Measurements from ENCODE around the gene ORC2. TPM values are rescaled to one million over a fixed set of nuclear protein-coding genes. Genes with fewer than 3 reads are reported as not detected.

The ORC2 gene
- total and polyA plus RNA-seq, 8 donors = 5.3 to 62.0 (median 15.1) TPM

DNA sequence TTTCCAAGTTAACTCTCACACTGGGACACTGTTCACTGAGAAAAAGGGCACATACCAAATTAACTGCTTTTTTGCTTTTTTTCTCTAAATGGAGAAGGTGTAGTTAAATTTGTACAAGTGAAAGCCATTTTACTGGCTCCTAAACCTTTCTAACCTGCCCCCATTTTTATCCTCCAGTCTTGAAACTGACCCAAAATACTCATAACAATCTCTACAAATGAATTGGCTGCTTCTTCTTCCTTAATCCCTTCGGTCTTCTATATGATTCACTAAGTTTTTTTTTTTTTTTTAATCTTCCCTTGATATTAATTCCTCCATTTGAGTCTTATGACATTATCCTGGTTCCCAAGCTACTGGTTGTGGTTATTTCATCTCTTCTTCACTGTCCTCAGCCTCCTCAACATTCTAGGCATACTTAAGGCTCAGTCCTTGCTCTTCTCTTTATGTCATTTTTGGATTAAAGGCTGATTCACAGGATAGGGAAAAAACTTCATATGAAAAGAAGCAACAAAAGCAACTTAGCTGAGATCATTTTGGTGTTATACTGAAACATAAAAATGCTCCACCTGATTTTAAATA is 19.8 kb downstream of the ORC2 start:
- Histone ChIP-seq H3K4me3 (no peak overlapping the region), H3K27me3 (no peaks in the 10 kb centered on the region), H3K27ac (no peak overlapping the region), H3K36me3 (peaks cover 26 to 100% (median 93%) of the 10 kb centered on the region in 4 donors), H3K9me3 (no peaks in the 10 kb centered on the region), H3K4me1 (peaks cover 0 to 13% (median 0%) of the 10 kb centered on the region in 4 donors)
- no peak for TF ChIP-seq POLR2AphosphoS5 (IDR thresholded peaks at IDR 0.05)
- TF ChIP-seq, protein P1, sequence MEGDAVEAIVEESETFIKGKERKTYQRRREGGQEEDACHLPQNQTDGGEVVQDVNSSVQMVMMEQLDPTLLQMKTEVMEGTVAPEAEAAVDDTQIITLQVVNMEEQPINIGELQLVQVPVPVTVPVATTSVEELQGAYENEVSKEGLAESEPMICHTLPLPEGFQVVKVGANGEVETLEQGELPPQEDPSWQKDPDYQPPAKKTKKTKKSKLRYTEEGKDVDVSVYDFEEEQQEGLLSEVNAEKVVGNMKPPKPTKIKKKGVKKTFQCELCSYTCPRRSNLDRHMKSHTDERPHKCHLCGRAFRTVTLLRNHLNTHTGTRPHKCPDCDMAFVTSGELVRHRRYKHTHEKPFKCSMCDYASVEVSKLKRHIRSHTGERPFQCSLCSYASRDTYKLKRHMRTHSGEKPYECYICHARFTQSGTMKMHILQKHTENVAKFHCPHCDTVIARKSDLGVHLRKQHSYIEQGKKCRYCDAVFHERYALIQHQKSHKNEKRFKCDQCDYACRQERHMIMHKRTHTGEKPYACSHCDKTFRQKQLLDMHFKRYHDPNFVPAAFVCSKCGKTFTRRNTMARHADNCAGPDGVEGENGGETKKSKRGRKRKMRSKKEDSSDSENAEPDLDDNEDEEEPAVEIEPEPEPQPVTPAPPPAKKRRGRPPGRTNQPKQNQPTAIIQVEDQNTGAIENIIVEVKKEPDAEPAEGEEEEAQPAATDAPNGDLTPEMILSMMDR (IDR thresholded peaks at IDR 0.05) = no peak
- no peak for TF ChIP-seq POLR2A (IDR thresholded peaks at IDR 0.05)
- no peak for TF ChIP-seq EP300 (IDR thresholded peaks at IDR 0.05)
- intact Hi-C loops (cut with DNase I; ENCODE audit: low total_unique reads) = no loop called here
- 62 to 91% (median 71%) methylated on average over 1 of the region's 1 CpG for WGBS, 5 donors
- no peak for DNase-seq

DNA sequence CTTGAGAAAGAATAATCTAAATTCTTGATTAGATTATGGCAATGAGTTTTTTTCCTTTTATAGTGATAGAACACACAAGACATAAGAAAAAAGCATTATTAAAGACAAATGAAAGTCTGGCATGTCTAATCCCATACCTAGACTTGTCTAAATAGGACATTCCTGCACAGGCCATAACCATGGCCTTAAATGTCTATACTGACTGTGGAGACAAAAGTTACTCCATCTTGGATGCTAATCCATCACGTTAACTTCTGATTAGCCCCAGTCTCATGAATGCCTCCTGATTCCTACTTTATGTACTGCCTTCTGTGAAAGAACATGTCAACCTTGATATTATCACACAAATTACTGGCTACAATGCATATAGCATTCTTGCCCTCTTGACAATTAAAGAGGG is 23.6 kb downstream of the ORC2 start:
- H3K27ac ChIP-seq = no peak overlapping the region
- WGBS, 5 donors = 85 to 97% (median 93%) methylated on average over 1 of the region's 1 CpG
- intact Hi-C loops (cut with DNase I; ENCODE audit: low total_unique reads) = no loop called here
- peaks cover 43 to 100% (median 95%) of the 10 kb centered on the region in 4 donors for H3K36me3 ChIP-seq
- TF ChIP-seq EP300 (IDR thresholded peaks at IDR 0.05) (no peak), POLR2AphosphoS5 (IDR thresholded peaks at IDR 0.05) (no peak), POLR2A (IDR thresholded peaks at IDR 0.05) (no peak)
- TF ChIP-seq, protein P1 (IDR thresholded peaks at IDR 0.05) = no peak
- H3K9me3 ChIP-seq = no peaks in the 10 kb centered on the region
- DNase-seq = no peak
- H3K27me3 ChIP-seq = no peaks in the 10 kb centered on the region
- peaks cover 0 to 5% (median 0%) of the 10 kb centered on the region in 4 donors for H3K4me1 ChIP-seq
- H3K4me3 ChIP-seq = no peak overlapping the region

DNA sequence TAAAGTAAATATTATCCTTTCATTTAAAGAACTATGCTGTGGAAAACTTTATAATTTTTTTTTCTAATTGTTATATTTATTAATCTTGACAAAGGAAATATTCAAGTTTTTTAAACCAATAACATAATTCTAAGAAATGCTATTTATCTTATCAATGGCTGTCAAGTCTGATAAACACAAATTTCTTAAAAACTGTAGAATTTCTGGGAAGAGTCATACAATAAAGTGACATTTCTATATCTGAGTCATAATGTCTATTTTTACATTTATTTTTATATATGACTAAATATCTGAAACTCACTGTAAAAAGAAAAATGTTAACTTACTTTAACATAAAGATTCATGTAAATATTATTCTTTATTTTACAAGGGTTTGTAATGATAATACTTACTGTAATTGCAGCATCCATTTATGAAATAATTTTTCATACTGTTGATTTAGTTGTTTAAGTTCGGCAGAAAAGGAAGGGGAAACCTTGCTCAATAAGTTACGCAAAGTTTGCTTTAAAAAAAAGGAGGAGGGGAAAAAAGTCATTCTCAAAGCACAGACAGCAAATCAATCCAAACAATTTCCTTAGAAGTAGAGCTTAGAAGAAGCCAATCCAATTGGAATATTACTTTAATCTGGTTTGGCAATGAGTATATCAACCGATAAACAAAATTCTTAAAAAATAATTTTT is 32.4 kb downstream of the ORC2 start:
- TF ChIP-seq, protein P1 (IDR thresholded peaks at IDR 0.05) = no peak
- no peak for TF ChIP-seq EP300 (IDR thresholded peaks at IDR 0.05)
- Histone ChIP-seq H3K4me1 (peaks cover 4 to 13% (median 5%) of the 10 kb centered on the region in 4 donors), H3K4me3 (no peak overlapping the region), H3K36me3 (peaks cover 16 to 91% (median 84%) of the 10 kb centered on the region in 4 donors), H3K27me3 (no peaks in the 10 kb centered on the region), H3K9me3 (no peaks in the 10 kb centered on the region), H3K27ac (peak overlapping the region in 1 of 5 donors; percentile 20)
- no peak for DNase-seq
- intact Hi-C loops (cut with DNase I; ENCODE audit: low total_unique reads) = no loop called here
- 47 to 61% (median 50%) methylated on average over 3 of the region's 3 CpGs for WGBS, 5 donors

DNA sequence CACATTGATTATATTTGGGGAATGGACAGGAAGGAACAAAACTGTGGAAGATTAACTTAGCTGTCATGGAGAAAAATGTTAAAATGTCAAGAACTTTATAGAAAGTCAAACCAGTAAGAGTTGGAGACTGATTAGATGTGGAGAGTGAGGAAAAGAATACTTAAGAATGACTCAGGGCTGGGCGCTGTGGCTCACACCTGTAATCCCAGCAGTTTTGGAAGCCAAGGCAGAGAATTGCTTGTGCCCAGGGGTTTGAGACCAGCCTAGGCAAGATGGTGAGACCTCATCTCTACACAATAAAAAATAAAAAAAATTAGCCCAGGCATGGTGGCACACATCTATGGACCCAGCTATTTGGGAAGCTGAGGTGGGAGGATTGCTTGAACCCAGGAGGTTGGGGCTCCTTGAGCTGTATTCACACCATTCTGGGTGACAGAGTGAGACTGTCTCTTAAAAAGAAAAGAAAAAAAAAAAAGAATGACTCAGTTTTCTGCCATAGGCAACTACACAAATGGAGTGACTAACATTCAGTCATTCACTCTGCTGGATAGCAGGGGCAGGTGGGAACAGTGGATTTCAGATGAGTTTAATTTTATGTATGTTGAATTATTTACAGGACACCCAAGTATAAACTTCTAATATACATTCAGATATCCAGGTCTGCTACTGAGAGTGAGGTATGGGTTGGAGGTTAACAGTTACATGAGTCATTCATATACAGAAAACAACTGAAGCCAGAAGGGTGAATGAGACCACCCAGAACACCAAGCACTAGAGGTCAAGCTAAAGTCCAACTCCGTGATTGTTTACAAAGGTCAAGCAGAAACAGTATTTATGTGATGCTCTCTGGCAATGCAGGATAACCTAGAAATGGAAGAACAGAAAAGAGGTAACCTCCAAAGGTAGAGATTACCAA is 33.9 kb downstream of the ORC2 start:
- TF ChIP-seq POLR2A (IDR thresholded peaks at IDR 0.05) (no peak), EP300 (IDR thresholded peaks at IDR 0.05) (no peak), POLR2AphosphoS5 (IDR thresholded peaks at IDR 0.05) (no peak)
- TF ChIP-seq, protein P1 (IDR thresholded peaks at IDR 0.05) = no peak
- H3K27me3 ChIP-seq = no peaks in the 10 kb centered on the region
- H3K36me3 ChIP-seq = peaks cover 7 to 92% (median 84%) of the 10 kb centered on the region in 4 donors
- DNase-seq = peak in 1 of 2 donors; percentile 1
- H3K4me1 ChIP-seq = peaks cover 4 to 13% (median 5%) of the 10 kb centered on the region in 4 donors
- intact Hi-C loops (cut with DNase I; ENCODE audit: low total_unique reads) = no loop called here
- WGBS, 5 donors = 68 to 85% (median 72%) methylated on average over 2 of the region's 2 CpGs
- no peaks in the 10 kb centered on the region for H3K9me3 ChIP-seq
- no peak overlapping the region for H3K27ac ChIP-seq
- H3K4me3 ChIP-seq = no peak overlapping the region

Data from stomach (tissue), 9 donors.